KG1 (cell line): ENCODE measurements around the gene TCF4.

Experiments used
- DNase-seq: peaks from one replicate; lab custom pipeline; 2025; lab: John Stamatoyannopoulos, UW

TCF4 gene

DNA sequence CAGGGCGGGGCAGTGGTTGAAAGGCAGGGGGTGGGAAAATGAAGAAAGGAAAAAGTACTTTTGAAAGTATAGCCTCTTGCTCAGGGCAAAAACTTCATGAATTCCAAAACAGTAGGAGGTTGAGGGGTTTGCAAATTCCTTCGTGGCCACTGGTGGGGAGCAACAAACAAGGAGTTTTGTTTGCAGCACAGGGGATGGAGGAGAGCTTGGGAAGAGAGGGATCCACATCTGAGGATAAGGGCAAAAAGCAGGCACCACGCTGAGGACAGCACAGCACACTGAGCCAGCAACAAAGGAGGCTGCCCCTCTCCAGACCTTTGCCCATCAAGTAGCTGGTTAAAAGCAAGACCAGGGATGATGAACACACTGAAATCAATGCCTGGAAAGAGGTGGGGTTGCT lies 148.9 kb downstream of the TCF4 start:
- no peak for DNase-seq

DNA sequence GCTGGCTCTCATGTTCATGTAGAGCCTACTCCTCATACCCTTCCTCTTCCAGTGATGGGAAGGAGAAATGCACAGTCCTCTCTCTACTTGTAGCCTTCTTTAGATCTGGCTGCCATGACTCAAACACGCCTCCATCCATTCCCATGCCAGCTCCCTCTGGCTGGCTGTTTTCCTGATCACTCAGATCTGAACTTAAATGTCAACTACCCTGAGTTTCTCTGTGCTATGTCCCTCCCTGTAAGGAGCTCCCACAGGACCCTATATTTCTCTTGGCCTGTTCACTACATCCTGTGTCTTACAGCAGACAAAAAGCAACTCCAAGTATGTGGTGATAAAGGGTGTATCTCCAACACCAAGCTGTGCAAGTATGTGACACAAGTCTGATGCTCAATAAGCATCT lies 152.4 kb downstream of the TCF4 start:
- DNase-seq: no peak

DNA sequence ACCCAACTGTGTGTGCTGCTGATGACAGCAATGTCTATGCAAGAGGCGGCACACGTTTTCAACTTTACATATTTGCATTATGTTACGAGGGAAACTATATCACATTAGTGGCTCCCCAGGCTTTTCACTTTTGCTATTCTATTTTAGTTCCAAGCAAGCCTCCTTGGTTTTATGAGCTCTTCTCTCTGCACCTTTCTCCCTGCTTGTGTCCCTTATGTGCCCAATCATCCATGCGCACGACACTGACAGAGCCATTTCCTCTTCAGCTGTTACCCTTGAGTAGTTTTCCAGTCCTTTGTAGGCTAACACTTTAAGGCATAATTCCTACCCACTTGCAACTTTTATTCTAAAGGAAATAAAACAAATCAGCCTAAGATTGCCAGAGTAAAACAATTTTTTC lies 154.3 kb downstream of the TCF4 start:
- DNase-seq: no peak

DNA sequence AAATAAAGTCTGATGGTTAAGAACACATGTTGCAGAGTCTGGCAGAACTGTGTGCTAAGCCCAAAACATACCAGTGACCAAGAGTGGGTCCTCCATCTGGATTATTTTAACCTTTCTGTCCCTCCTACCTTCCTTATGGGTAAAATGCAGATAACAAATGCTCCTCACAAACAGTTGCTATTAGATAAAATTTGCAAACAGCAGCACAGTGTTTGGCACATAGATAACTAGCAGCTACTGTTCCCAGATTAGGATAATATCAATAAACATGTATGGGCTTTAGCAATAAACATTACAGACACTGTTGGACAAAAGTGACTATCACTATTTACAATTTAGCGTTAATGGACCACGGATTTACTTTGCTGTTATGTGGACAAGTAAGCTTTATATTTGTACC lies 154.9 kb downstream of the TCF4 start:
- DNase-seq: no peak

DNA sequence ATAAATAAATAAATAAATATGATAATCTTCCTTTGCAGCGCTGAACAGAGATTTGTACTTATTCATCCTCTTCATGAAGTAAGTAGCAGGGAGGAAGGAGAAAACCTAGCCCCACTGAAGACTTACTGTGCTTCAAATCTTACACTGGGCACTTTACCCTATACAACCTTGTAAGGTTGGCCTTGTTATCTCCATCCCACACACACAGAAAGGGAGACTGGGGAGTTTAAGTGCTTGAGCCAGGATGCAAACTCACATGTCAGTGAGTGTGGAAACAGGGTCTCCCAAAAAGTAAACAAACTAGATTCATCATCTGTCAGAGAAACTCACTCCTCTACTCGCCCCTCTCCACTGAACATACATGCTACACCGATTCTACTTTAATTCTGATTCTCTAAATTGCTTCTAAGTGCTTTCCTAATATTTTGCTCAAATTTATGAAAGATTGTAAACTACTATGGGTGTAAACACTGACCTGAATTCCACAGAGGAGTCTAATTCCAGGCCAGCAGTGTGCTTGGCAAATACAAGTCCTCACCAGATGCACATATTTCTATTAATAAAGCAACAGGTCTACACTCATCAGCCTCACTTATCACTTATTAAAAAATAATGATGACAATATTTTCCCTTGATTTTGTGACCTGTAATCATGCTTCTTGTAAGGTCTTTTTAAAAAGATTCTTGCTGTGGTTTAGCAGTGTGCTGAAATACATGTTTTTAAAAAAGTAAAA lies 155.5 kb downstream of the TCF4 start:
- DNase-seq: no peak

DNA sequence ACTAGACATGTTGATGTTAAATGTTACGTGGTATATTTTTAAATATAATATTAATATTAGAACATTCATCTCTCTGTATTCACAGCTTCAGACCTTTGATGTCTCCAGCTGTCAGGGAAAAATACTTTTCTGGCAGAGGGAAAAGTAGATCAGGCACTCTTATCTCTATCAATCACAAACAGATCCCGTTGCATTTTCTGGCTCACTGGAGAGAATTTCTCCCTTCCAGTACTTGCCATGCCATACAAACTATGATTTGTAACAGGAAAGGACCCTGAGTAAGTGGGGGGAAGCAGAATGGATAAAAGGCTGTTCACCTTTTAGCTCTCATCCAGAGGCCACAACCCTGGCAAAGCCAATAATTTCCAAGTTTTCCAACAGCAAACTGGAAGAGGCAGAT lies 158.0 kb downstream of the TCF4 start:
- no peak for DNase-seq

DNA sequence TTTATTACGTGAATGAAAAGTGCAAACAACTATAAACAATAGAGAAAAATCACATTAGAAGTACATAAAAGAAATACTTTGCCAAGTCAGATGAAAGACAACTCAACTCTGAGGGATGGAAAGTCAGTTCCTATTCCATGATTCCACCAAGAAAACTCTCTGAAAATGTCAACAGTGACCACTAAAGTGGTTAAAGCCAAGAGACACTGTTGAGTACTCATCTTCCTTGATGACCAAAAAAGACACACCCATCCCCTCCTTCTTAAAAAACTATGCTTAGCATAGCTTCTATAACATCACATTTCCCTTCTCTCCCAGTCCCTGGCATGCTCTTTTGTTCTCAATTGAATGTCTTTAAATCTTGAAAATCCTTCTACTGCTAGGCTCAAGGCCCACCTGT lies 160.0 kb downstream of the TCF4 start:
- DNase-seq: no peak

DNA sequence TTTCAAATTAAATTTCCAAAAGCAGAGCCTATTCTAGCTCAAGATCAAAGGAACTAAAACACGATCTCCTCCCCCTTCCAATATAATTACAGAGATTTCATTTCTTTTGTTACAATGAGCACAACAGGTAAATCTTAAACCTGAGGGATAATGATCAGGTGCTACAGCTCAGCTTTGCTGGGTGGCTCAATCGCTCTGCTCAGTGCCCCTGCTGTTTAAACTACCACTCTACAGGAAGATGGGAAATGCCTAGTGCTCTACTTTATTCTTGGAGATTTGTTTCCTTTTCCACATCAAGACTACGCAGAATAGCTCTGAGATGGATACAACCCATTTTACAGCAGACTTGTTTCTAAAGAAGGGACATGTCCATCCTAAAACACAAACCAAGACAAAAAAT lies 162.3 kb downstream of the TCF4 start:
- DNase-seq: no peak

DNA sequence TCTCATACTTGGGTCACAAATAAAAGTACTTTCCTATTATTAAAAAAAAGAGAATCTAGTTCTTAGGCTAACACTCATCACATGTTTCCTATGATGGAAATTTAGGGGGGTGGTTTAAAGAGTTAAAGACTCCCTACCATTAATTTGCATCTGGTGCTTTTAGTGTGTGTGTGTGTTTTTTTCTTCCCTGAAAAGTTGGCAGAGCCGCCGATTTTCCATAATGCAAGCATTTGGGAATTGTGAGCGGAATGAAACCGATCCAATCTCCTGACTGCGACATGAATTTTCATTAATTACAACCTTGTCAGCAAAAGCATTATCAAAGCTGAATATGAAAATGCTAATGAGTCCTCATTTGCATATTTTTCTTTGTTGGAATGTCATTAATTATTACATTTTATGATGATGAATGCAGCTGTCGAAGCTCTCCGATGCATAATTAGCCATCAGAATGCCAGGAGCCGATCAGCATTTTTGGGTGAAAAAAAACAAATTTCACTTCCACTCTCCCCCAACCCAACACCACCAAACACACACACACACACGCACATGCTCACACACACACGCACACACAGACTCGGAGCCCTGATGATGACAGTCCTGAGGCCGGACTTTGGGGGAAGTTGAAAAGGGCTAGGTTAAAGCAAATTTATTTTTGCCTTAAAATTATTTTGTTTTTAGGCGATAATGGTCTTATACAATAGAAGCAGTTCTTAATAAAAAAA lies 165.4 kb downstream of the TCF4 start:
- DNase-seq: no peak

DNA sequence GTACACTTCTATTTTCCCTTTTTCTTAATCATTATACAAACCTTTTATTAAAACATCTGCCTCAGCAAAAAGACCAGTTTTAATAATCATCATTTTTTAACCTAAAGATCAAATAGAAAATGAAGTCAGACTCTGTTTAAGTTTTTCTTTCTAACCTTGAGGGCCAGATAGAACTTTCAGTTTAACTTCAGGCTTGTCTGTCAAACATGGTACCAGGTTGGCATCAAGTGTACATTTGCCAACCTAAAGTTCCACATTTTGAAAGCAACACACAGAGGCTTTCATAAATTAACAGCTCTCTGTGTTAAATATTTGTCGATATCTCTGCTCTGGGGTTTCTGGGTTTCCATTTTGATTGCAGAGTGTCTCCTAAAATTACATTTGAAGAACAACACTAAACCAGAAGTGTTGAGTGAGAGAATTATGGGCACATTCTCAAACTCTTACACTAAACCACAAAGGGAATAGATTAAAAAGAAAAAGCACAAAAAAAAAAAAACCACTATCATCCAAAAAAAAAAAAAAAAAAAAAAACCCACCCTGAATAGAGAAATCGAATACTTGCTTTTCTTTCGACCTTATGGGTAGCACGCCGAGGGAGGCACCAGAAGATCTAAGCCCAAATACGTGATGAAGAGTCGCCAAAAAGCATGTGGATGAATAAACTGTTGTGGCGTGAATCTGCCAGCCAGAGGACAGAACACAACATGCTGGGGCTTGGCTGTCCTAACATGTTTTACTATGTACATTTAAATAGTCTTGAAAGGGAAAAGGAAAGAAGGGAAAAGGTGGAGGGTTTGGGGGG lies 166.2 kb downstream of the TCF4 start:
- DNase-seq: no peak

DNA sequence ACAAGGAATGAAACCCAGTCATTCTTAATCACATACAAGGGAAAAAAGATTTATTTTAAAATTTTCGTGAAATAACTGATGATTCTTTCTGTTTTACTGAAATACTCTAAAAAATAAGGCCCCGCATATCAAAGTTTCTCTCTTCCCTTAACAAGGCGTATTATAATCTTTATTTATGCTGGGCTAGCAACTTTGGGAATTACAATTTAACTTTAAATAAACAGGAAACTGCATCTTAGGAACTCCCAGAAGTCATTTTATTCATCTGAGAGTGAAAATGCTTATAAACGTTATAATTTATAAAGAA lies 166.7 kb downstream of the TCF4 start:
- no peak for DNase-seq

DNA sequence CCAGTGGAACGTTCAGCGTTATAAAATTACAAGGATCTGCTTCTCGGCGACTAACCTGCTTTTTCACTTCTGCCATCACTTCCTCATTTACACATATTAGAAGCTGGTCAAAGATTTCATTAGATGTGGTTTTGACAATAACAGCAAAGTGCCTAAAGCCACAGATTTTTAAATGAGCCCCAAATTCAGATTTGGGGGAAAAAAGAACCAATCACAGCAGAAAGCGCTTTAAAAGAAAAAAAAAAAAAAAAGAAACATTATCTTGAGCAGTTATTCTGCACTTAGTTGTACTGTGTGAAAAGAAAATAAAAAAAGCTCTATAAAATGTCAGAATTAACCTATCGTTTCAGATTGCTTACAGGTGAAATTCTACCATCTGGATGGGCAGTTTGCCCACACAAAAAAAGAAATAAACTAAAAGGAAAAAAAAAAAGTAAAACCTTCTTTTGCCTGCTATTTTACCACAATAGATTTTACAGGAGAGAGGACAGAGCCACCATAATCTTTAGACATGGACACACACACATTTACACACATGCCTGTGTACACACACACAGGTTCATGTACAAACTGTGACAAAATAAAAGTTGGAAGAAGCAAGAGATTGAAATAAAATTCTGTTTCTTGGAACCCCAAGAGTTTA lies 167.2 kb downstream of the TCF4 start:
- no peak for DNase-seq

DNA sequence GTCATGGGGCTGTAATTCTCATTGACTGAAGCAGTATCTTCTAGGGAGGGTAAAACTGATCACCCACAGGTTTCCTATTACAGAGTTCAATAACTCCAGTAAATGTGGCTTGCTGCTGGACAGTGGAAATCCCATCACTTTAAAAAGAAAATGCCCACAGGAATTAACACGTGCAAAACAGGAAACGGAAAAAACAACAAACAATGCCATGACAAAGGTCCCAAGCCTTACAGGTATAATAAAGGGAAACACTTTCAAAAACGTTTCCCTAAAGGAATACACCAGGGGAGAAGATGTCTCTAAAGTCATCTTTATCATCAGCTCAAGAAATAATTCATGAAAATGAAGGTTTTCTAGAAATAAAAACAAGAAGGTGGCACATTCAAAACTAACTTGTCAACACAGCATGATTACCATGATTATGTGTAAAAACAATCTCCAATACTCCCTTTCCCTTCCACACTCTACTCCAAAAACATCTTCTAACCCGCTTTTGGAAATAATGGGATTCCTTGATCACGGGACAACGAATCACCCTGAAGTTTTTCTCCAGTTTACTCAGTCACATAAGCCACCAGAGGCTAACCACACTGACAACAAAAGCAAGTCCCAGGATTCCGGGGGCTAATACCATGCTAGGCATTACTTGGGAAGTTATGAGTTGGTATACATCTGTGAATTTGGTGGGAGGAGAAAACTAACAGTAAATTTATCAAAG lies 167.9 kb downstream of the TCF4 start:
- DNase-seq: no peak

DNA sequence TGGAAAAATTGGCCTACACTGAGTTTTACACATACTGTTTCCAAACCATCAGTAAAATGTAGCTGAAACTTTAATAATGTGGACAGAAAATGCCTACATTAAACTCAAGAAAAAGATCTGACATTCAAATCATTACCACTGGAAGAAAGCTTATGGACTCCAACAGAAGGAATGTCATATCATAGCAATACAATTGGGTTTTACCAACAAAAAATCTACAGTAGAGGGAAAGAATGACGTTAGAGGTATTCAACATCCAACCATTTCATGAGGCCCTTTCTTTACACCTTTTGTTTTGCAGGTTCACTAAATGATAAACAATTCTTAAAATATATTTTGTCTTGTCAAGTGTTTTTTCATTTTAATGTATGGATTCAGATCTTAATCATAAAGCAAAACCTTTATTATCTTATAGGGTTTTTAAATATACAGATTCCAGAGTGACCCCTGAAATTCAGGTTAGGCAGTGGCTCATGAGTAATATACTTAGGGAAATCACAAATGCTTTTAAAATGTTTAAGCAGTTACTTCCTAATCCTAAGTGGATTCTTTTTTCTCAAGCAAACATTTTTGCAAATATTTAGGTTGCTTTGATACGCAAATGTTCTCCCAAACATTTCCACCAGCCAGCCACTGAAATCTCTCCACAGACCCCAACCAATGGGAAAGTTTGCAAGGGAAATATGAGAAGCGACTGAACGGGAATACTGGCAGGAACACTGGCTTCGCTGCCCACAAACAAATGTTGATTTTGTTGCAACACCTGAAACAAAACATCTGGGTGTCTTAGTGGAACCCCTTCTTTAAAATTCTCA lies 168.7 kb downstream of the TCF4 start:
- no peak for DNase-seq

DNA sequence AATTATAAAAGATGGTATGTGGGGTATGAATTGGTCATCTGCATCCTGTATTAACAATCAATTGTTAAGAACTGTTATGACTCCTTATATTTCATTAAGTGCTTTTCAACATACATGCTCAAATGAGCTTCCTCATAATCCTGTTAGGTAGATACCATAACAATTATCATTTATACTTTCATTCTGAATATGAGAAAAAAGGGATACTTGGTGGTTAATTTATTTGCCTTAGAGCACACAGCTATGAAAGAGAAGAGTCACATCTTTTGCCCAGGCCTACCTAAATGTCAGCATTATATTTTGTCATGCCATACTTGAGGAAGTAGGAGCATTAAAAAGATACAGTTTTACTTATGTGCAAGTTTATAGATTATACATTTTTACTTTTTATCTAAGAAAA lies 169.6 kb downstream of the TCF4 start:
- DNase-seq: no peak

DNA sequence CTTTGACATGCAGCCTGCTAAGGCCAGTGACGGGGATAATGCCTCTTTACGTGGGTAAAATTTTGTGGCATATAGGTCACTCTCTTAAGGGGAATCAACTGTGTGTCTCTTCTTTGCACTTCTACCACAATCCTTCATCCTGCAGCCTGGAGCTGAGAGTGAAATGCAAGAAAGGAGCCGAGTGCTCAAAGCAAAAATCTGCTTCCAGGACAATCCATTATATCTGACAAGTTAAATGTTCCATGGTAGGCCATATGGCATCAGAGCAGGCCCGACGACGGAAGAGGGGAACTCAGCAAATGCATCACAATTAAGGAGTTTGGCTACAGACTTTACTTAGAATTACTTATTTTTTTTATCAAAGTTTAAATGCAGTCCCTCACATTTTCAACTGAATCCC lies 171.2 kb downstream of the TCF4 start:
- no peak for DNase-seq

DNA sequence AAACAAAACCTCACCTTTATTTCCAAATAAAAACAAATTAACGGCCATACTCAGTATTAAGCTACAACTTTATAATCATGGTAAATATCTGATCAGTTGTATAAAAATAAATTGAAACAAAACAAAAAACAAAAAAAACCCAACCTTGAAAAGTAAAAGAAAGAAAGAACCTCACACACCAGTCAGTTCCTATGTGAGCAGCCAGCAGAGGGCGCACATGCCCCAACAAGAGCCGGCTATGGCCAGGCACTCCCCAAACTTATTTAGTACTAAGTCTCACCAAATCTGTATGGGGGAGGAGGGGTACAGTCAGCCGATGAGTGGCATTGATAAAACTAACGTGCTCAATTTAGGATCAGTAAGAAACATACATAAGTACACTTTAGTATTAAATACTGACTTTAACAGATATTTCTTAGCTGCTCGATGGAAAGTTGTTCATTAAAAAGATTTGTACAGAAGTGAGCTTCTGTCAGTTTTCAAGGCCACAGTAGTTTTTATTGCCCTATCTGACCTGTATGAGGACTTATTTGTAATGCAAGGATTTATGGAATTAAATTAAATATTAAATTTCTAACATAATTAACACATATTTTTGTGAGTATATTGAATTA lies 172.6 kb downstream of the TCF4 start:
- DNase-seq: peak; percentile 66

DNA sequence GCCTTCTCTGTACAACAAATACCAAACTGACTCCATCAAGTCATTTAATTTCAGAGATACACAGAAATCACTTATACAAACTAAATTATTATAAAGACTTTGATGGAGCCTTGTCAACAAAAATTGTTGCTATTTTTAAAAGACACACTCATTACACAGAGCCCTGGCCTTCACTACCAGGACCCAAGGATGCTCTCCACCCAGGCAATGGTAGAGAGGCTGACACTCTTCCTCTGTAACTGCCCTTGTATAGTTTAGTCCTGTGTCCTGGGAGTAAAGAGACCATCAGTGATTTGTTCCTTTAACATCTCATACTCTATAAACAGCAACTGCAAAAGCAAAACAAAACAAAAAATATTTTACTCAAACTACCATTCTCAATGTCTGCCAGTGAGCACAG lies 173.5 kb downstream of the TCF4 start:
- no peak for DNase-seq

DNA sequence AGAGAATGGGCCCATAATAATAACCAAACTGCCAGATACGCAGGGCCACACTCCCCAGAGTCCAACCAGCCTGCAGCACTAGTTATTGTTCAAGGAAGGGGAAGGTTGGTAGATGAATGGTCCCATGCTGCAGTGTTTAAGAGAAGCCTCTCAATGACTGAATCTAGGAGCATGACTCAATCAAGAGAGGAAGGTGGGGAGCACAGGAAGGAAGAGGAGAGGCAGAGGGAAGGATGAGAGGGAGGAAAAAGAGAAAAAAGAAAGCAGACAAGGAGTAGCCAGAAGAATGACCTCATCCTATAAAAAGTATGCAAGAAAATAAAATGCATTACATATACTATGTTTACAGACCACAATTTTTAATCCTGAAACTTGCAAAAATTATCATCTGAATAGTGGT lies 174.5 kb downstream of the TCF4 start:
- DNase-seq: no peak

DNA sequence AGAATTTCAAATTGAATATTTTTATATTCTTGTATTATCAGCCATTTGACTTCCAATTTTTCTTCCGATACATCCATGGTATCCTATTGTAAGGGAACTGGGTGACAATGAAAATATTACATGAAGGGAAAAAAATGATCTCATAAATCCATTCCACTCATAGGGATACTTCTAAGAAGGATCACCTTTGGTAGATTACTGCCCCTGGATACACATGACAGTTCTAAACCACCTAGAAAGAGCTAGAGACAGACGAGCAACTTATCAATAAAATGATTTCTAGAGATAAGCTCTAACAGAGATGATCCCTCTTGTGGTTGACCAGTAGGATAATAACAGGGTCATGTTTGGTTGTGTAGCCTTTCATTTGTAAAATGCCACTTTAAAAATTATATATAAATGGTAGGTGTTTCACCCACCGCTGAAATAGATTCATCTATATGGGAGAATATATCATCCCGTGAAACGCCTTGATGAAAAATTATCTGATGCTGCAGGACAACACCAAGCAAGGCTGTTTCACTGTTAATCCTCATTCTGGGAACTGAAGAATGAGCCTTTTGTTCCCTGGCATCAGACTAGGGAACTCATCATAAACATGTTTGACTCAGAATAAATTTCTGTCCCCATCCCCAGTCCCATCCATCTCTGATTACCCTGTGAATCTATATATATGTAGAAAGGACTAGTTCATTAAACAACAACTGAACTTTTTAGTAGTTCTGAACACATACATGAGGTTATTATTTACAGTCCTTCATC lies 180.0 kb downstream of the TCF4 start:
- DNase-seq: no peak
